OCI-LY3 (cell line): ENCODE data around the gene XRN1.

ENCODE experiments used
- H2AFZ ChIP-seq: fragments of 200-600, 300-600 bp; shearing (Covaris generic); 2 replicates; pipeline ENCODE4 v1.6.0; 2014; ENCODE audit warnings: antibody characterized with exemption, low read depth, low read length
- H3K27ac ChIP-seq: fragments of 200-600, 300-600 bp; sonication (generic); 2 replicates; pipeline ENCODE4 v1.5.1; 2014; ENCODE audit warnings: mild to moderate bottlenecking, low read length, moderate library complexity, mixed read lengths
- H3K27me3 ChIP-seq: fragments of 200-600, 300-600 bp; sonication (generic); 2 replicates; pipeline ENCODE4 v1.6.1; 2014; ENCODE audit warnings: low read depth, low read length, mixed read lengths
- H3K36me3 ChIP-seq: fragments of 200-600, 300-600 bp; sonication (generic); replicated peaks from 2 replicates; pipeline ENCODE3; 2014; ENCODE audit warnings: low read depth, low read length, mixed read lengths
- H3K4me1 ChIP-seq: fragments of 300-600, 200-600 bp; sonication (generic); 2 replicates; pipeline ENCODE4 v1.6.1; 2014; ENCODE audit warnings: low read length, mixed read lengths
- H3K4me2 ChIP-seq: fragments of 200-600, 300-600 bp; sonication (generic); 2 replicates; pipeline ENCODE4 v1.6.1; 2014; ENCODE audit warnings: low read length, mixed read lengths
- H3K4me3 ChIP-seq: fragments of 300-600, 200-600 bp; sonication (generic); 2 replicates; pipeline ENCODE4 v1.5.1; 2014; ENCODE audit warnings: antibody characterized with exemption, mild to moderate bottlenecking, low read length, moderate library complexity
- H3K79me2 ChIP-seq: fragments of 300-600, 200-600 bp; shearing (Covaris generic); 2 replicates; pipeline ENCODE4 v1.6.1; 2014; ENCODE audit warnings: mild to moderate bottlenecking, low read length, mixed read lengths
- H3K9ac ChIP-seq: fragments of 300-600, 200-600 bp; shearing (Covaris generic); 2 replicates; pipeline ENCODE4 v1.6.0; 2014; ENCODE audit warnings: mild to moderate bottlenecking, low read length, moderate library complexity
- H3K9me3 ChIP-seq: fragments of 200-600, 300-600 bp; shearing (Covaris generic); 2 replicates; pipeline ENCODE4 v1.6.1; 2014; ENCODE audit warnings: low read length, mixed read lengths; ENCODE audit not compliant: insufficient read depth
- H4K20me1 ChIP-seq: fragments of 200-600, 300-600 bp; sonication (generic); 2 replicates; pipeline ENCODE4 v1.6.1; 2016; ENCODE audit warnings: low read length, mixed read lengths; ENCODE audit not compliant: insufficient read depth
- CTCF ChIP-seq: fragments of 200-600, 300-600 bp; sonication (generic); IDR thresholded peaks from 2 replicates; pipeline ENCODE4 v1.5.1; 2014; ENCODE audit warnings: antibody characterized with exemption, low read length, low read depth
- EZH2phosphoT487 ChIP-seq: fragments of 200-600 bp; shearing (Covaris generic); IDR thresholded peaks from 2 replicates; pipeline ENCODE4 v1.6.1; 2018; ENCODE audit warnings: antibody characterized with exemption, mixed run types, low read depth

Gene XRN1

DNA sequence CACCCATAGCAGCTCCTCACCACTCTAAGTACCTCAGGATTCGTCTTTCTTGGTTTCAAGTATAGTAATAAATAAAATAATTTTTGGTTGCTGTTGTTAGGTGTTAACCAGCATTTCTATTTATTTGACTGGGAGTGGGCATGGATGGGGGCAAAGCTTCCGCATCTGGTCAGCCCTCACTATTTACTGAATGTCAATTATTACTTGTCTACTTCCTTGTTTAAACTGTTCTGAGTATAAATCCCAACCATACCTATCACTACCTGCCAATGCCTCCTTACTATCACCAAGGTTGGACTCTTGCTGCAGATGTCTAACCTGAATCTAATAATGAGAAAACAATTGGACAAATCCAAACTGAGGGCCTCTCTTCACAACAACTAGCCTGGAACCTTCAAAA is 180.6 kb downstream of the XRN1 start:
- Histone ChIP-seq H3K79me2 (no peaks in the 10 kb centered on the region), H3K36me3 (no peaks in the 10 kb centered on the region), H3K27ac (no peak overlapping the region), H4K20me1 (no peaks in the 10 kb centered on the region), H3K9me3 (no peaks in the 10 kb centered on the region), H3K9ac (no peak overlapping the region), H3K4me2 (no peak overlapping the region), H3K27me3 (no peaks in the 10 kb centered on the region), H3K4me1 (no peaks in the 10 kb centered on the region), H2AFZ (no peak overlapping the region), H3K4me3 (no peak overlapping the region)
- TF ChIP-seq EZH2phosphoT487: no peak

DNA sequence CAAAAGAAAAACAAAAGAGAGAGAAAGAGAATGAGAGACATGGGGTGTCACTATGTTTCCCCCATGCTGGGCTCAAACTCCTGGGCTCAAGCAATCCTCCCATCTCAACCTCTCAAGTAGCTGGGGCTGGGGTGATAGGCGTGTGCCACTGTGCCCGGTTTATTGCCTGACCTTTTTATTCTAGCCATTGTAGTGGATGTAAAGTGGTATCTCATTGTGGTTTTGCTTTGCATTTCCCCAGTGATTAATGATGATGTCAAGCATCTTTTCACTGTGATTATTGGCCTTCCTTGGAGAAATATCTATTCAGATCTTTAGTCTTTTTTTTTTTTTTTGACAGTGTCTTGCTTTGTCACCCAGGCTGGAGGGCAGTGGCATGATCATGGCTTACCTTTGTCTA is 184.7 kb downstream of the XRN1 start:
- H3K9me3 ChIP-seq: no peaks in the 10 kb centered on the region
- no peak overlapping the region for H3K27ac ChIP-seq
- H3K4me2 ChIP-seq: no peak overlapping the region
- no peak for TF ChIP-seq CTCF
- TF ChIP-seq EZH2phosphoT487: no peak
- no peaks in the 10 kb centered on the region for H3K4me1 ChIP-seq
- H3K4me3 ChIP-seq: no peak overlapping the region
- H3K9ac ChIP-seq: no peak overlapping the region
- no peaks in the 10 kb centered on the region for H3K36me3 ChIP-seq
- no peak overlapping the region for H2AFZ ChIP-seq
- H4K20me1 ChIP-seq: no peaks in the 10 kb centered on the region
- no peaks in the 10 kb centered on the region for H3K27me3 ChIP-seq
- no peaks in the 10 kb centered on the region for H3K79me2 ChIP-seq

DNA sequence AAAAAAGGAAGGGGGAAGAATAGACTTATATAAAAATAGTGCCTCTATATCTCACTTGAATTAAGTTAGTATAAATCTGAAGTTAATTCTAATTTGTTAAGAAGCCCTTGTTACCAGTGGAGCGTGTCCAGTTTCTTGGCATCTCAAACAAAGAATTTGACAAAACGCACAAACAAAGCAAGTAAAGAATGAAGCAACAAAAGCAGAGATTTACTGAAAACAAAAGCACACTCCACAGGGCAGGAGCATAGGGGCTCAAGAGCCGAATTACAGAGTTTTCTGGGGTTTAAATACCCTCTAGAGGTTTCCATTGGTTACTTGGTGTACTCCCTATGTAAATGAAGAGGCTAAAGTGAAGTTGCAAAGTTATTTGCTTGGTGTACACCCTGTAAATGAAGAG is 188.5 kb downstream of the XRN1 start:
- Histone ChIP-seq H3K9me3 (no peaks in the 10 kb centered on the region), H3K4me2 (no peak overlapping the region), H4K20me1 (no peaks in the 10 kb centered on the region), H3K27ac (no peak overlapping the region), H3K4me1 (no peaks in the 10 kb centered on the region), H3K9ac (no peak overlapping the region), H3K79me2 (no peaks in the 10 kb centered on the region), H2AFZ (no peak overlapping the region), H3K4me3 (no peak overlapping the region), H3K36me3 (no peaks in the 10 kb centered on the region), H3K27me3 (no peaks in the 10 kb centered on the region)
- TF ChIP-seq EZH2phosphoT487 (no peak), CTCF (no peak)

DNA sequence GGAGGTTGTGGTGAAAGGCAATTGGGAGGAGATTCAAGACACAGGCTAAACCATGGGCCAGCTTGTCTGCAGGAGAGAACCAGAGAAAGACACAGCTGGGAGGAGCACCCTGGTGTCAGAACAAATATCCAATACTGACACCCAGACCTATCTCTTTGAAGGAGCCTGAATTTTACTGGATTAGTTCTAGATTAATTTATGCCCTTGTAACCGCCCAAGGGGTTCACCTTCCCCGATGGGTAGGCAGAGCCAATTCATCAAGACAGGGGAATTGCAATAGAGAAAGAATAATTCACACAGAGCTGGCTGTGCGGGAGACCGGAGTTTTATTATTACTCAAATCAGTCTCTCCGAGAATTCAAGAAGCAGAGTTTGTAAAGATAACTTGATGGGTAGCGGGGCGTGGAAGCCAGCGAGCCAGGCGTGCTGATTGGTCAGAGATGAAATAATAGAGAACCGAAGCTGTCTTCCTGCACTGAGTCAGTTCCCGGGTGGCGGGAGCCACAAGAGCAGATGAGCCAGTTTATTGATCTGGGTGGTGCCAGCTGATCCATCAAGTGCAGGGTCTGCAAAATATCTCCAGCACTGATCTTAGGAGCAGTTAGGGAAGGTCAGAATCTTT is 191.0 kb downstream of the XRN1 start:
- no peaks in the 10 kb centered on the region for H3K79me2 ChIP-seq
- H3K4me2 ChIP-seq: no peak overlapping the region
- H3K9ac ChIP-seq: no peak overlapping the region

More for the DNA sequence above, 191.0 kb downstream of the XRN1 start:
- no peak for TF ChIP-seq EZH2phosphoT487
- no peak for TF ChIP-seq CTCF
- Histone ChIP-seq H3K36me3 (no peaks in the 10 kb centered on the region), H3K27ac (no peak overlapping the region), H3K27me3 (no peaks in the 10 kb centered on the region), H3K4me3 (no peak overlapping the region), H4K20me1 (no peaks in the 10 kb centered on the region), H2AFZ (no peak overlapping the region), H3K4me1 (no peaks in the 10 kb centered on the region), H3K9me3 (peaks cover 7% of the 10 kb centered on the region; the same call in 1 of the 2 replicates)
